NCI-H1436 (cell line): Measurements from ENCODE around the gene SLC3A2.
"Not testable (repeated sequence)": the region's sequence is repeated elsewhere in the genome, so short reads cannot be mapped to it uniquely, and the experiment has no call there.

Experiments
- DNase-seq: peaks from one replicate; lab custom pipeline; 2025; lab: John Stamatoyannopoulos, UW

The SLC3A2 gene

DNA sequence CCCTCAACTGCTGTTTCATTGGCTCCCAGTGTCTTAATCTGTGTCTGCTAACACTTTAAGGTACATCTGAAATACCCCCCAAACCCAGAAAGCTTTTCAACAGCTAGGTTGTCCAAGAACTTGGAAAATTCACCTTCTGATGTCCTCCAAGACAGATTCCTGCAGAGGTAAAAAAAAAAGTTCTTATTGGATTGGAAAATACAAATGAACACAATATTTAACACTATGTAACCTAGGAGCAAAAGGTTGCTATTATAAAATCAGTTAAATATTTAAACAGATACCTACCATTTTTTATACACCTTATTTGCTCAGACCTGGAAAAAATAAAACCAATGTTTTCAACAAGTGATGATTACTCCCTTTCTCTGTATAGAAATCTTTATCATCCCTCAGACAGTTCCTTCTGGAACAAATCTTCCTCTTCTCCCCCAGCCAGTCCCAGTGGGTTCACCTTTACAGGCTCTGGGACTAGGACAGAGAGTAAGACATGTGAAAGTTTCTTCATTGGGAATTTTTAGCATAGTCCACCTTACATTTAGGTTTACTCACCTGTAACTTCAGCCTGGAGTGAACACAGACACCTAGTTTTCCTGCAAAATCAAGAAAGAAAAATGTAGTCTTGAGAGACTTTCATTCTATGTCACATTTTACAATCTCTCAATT, 28.0 kb upstream of the SLC3A2 start:
- no peak for DNase-seq

DNA sequence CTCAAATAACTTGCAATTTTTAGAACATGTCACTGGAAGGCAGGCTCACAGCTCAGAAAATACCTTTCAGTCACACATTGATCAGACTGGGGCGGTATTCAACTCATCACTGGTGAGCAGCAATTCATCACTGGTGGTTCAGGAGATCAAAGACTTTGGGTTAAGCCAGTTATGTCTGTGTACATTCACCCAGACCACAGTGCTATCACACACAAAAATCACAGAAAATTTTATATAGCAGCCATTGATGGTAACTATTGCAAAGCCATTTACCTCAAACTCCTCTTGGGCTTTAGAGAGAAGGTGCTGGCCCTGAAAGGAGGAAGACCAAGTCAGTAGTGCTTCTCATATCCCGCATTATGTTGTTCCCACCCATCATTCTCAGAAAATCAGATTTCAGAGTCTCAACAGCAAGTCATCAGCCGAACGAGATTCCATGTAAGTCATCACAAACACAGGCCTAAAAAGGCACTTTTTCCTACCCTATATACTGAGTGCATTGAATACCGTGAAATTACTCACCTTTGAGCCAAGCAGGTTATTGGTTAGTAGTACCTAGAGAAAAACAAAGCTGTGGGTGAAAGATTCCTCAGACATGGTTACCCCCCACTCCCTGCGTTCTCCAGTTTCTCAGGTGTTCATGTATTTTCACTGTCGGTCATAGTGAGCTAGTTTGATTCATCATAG, 27.3 kb upstream of the SLC3A2 start:
- DNase-seq, result no peak

- no peak for DNase-seq
Observed at GRCh38 chr11:62854013-62854824, 26.5 kb upstream of the SLC3A2 start.

GRCh38 chr11:62854825-62855570, 25.7 kb upstream of the SLC3A2 start:
- no peak for DNase-seq

DNA sequence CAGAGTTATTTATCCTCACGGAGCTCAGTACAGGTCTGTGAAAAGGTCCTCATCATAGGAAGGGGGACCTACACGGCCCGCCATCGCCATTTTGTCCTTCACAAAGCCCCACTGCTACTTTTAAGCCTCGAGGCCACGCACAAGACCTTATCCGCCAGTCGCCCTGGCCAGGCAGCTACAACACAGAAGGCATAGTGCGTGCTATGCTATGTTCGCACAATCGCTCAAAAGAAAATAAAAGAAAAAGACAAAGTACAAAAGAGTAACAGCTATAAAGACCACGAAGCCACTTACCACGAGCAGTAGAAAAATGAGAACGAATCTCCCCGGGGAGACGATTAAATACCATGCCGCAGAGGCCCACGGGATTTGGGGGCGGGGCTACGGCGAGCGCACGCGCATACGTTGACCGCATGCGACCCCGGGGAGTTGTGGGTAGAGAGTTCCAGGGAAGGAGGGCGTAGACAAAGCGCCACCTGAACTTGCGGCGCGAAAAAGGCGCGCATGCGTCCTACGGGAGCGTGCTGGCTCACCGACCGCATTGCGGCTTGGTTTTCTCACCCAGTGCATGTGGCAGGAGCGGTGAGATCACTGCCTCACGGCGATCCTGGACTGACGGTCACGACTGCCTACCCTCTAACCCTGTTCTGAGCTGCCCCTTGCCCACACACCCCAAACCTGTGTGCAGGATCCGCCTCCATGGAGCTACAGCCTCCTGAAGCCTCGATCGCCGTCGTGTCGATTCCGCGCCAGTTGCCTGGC, 24.9 kb upstream of the SLC3A2 start:
- DNase-seq, result peak; percentile 98

DNA sequence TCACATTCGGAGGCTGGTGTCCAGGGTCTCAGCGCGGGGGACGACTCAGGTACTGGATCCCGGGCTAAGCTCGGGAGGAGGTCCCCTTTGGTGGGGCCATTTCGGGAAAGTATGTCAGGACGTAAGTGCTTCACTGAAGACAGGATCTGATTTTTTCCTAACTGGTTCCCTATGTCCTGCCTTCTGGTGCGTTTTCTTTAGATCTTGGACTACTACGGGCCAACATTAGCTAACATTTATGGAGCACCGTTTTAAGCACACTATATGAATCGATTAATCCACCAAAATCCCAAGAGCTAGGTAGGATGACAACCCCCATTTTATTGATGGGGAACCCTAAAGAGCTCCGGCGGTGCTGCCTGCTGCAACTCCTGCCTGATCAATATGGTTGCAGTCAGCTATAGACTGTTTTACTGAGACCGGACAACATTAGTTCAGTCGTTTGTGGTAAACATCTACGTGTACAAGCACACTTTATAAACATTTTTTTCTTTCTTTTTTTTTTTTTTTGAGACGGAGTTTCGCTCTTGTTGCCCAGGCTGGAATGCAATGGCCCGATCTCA, 24.3 kb upstream of the SLC3A2 start:
- DNase-seq, result no peak

DNA sequence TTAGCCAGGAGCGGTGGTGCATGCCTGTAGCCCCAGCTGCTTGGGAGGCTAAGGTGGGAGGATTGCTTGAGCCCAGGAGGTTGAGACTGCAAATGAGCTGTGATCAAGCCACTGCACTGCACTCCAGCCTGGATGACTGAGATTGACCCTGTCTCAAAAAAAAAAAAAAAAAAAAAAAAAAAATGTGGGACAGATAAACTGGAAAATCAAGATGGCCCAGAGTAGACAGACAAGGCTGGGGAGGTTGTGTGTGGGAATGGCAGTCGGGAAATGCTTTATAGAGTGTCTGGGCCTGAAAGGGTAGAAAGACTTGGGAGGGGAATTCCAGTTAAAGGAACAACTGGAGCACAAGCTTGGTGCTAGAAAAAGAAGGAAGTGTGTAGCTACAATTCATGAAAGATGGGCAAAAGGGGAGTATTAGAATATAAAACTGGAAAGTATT, 23.1 kb upstream of the SLC3A2 start:
- DNase-seq, result no peak

DNA sequence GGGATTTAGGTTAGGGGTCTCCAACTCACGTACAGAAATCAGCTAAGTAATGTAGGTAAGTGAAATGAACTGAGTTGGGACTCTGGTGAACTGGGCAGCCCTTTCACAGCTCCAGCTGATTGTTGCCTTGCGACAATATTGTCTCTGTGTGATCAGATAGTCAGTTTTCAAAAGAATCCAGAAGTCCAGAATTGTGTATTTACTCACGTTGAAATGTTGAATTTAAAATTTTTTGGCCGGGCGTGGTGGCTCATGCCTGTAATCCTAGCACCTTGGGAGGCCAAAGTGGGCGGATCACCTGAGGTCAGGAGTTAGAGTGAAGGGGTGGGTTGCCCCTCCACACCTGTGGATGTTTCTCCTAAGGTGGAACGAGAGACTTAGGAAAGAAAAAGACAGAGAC, 22.5 kb upstream of the SLC3A2 start:
- DNase-seq, result no peak

GRCh38 chr11:62859281-62859703, 21.4 kb upstream of the SLC3A2 start:
- DNase-seq, result not testable (repeated sequence)

DNA sequence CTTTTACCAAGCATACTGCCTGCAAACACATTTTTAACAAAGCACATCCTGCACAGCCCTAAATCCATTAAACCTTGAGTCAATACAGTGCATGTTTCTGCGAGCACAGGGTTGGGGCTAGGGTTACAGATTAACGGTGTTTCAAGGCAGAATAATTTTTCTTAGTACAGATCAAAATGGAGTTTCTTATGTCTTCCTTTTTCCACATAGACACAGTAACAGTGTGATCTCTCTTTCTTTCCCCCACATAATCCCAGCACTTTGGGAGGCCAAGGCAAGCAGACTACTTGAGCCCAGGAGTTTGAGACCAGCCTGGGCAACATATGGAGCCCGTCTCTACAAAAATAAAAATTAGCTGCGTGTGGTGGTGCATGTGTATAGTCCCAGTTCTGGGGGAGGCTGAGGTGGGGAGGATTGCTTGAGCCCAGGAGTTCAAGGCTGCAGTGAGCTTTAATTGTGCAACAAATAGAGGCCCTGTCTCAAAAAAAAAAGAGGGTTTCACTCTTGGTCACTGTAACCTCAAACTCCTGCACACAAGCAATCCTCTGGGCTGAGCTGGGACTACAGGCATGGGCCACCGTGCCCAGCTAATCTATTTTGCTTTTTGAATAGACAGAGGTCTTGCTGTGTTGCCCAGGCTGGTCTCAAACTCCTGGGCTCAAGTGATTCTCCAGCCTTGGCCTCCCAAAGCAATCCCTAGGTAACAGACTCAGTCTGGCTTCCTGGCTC, 19.7 kb upstream of the SLC3A2 start:
- DNase-seq, result no peak

DNA sequence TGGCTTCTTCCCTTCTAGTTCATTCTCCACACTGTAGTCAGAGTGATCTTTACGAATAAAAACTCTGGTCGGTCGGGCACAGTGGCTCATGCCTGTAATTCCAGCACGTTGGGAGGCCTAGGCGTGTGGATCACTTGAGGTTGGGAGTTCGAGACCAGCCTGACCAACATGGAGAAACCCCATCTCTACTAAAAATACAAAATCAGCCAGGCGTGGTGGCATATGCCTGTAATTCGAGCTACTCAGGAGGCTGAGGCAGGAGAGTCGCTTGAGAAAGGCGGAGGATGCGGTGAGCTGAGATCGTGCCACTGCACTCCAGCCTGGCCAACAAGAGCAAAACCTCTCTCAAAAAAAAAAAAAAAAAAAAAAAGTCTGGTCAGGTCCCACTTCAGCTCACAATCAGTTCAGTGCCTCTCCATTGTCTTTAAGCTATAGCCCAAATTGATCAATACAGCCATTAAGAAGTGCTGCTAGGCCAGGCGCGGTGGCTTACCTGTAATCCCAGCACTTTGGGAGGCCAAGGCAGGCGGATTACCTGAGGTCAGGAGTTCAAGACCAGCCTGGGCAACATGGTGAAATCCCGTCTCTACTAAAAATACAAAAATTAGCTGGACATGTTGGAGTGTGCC, 19.0 kb upstream of the SLC3A2 start:
- not testable (repeated sequence) for DNase-seq

- no peak for DNase-seq
Observed at GRCh38 chr11:62863687-62864335, 16.9 kb upstream of the SLC3A2 start.

DNA sequence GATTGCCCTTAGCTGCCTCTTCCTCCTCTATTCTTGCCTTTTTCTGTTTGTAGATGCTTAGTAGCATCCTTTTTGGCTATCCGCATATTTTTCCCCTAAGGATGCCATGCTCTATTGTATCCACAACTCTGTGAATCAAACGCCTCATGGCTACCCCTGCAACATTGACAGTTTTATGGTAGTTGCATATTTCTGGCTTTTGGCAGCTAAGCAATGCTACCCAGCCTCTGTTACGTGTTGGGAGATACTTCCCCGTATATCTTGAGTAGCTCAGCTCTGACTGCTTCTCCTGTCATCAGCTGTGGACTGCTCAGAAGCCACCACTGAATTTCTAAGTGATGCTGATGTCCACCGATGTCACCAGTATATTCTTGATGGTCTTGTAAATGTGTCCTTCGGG, 15.1 kb upstream of the SLC3A2 start:
- DNase-seq, result no peak

DNA sequence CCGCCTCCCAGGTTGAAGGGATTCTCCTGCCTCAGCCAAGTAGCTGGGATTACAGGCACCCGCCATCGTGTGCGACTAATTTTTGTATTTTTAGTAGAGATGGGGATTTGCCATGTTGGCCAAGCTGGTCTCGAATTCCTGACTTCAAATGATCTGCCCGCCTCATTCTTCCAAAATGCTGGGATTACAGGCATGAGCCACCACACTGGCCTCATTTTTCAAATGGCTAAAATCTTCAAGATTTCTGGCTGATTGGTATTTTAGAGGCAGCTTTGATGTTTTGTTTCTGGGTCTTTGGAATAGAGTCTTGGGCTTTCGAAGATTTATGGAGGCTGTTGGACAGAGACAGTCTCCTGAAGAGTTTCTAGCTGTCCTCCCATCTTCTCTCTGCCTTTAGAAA, 5.8 kb upstream of the SLC3A2 start:
- no peak for DNase-seq

- no peak for DNase-seq
Observed at GRCh38 chr11:62875698-62876478, 4.8 kb upstream of the SLC3A2 start.

- DNase-seq, result no peak
Observed at GRCh38 chr11:62876712-62877111, 4.0 kb upstream of the SLC3A2 start.

GRCh38 chr11:62879235-62879978, 1.3 kb upstream of the SLC3A2 start:
- no peak for DNase-seq
